Effector memory CD8-positive, alpha-beta T cell (primary cell): ENCODE measurements around the gene PLPPR2.
"Not testable (repeated sequence)": the region's sequence is repeated elsewhere in the genome, so short reads cannot be mapped to it uniquely, and the experiment has no call there.

ENCODE experiments used
- ATAC-seq: fragments of 150-1000 bp; cut with Tn5 transposase; replicated peaks from 2 replicates; pipeline ENCODE4 v1.10.0; 2021; ENCODE audit warnings: mild to moderate bottlenecking, moderate library complexity
- DNase-seq, 3 experiments: peaks; one replicate each; pipeline ENCODE4 v3.0.0; 2021
- H3K27ac Mint-ChIP-seq, 2 donors: one replicate each; pipeline ENCODE4 v1.8.0; 2022; ENCODE audit warnings: mild to moderate bottlenecking in 2 of 2, mixed read lengths in 2 of 2, moderate library complexity in 2 of 2
- H3K27me3 Mint-ChIP-seq, 2 donors: one replicate each; pipeline ENCODE4 v1.8.0; 2022; ENCODE audit warnings: mixed read lengths in 2 of 2
- H3K36me3 Mint-ChIP-seq: one replicate; pipeline ENCODE4 v1.8.0; 2022; ENCODE audit warnings: mild to moderate bottlenecking, moderate library complexity, mixed read lengths; ENCODE audit not compliant: insufficient read depth
- H3K4me1 Mint-ChIP-seq, 2 donors: one replicate each; pipeline ENCODE4 v1.8.0; 2022; ENCODE audit warnings: low read depth in 2 of 2, mixed read lengths in 2 of 2
- H3K4me3 Mint-ChIP-seq, 2 donors: one replicate each; pipeline ENCODE4 v1.8.0; 2022; ENCODE audit warnings: mild to moderate bottlenecking in 2 of 2, mixed read lengths in 2 of 2, moderate library complexity in 2 of 2
- H3K9me3 Mint-ChIP-seq, 2 donors: one replicate each; pipeline ENCODE4 v1.8.0; 2022; ENCODE audit warnings: mixed read lengths in 2 of 2

PLPPR2 gene

GRCh38 chr19:11406703-11407236, 51.5 kb downstream of the PLPPR2 start:
- not testable (repeated sequence) for H3K4me1 Mint-ChIP-seq

GRCh38 chr19:11408591-11408990, 53.4 kb downstream of the PLPPR2 start:
- Mint-ChIP-seq H3K36me3 (no peaks in the 10 kb centered on the region), H3K9me3 (no peaks in the 10 kb centered on the region), H3K4me3 (no peak overlapping the region), H3K4me1 (no peaks in the 10 kb centered on the region), H3K27ac (no peak overlapping the region), H3K27me3 (peaks cover 6 to 32% of the 10 kb centered on the region in 2 donors)
- DNase-seq (no peak), ATAC-seq (no peak)

More at GRCh38 chr19:11406703-11407236, 51.5 kb downstream of the PLPPR2 start:
- H3K27me3 Mint-ChIP-seq = peaks cover 6 to 32% of the 10 kb centered on the region in 2 donors
- not testable (repeated sequence) for DNase-seq, H3K27ac Mint-ChIP-seq, H3K9me3 Mint-ChIP-seq, ATAC-seq, H3K36me3 Mint-ChIP-seq, H3K4me3 Mint-ChIP-seq

GRCh38 chr19:11410682-11411081, 55.5 kb downstream of the PLPPR2 start:
- Mint-ChIP-seq H3K4me3 (no peak overlapping the region), H3K9me3 (no peaks in the 10 kb centered on the region), H3K36me3 (no peaks in the 10 kb centered on the region), H3K4me1 (no peaks in the 10 kb centered on the region), H3K27ac (no peak overlapping the region), H3K27me3 (peaks cover 6 to 32% of the 10 kb centered on the region in 2 donors)
- DNase-seq (no peak), ATAC-seq (no peak)

- H3K27ac Mint-ChIP-seq = no peak overlapping the region
- no peaks in the 10 kb centered on the region for H3K36me3 Mint-ChIP-seq
- peaks cover 37 to 44% of the 10 kb centered on the region in 2 donors for H3K27me3 Mint-ChIP-seq
- no peak for DNase-seq
- H3K9me3 Mint-ChIP-seq = no peaks in the 10 kb centered on the region
- no peak overlapping the region for H3K4me3 Mint-ChIP-seq
- ATAC-seq = no peak
- H3K4me1 Mint-ChIP-seq = peaks cover 5% of the 10 kb centered on the region in 2 donors
These were observed 59.3 kb downstream of the PLPPR2 start for GRCh38 chr19:11414544-11414943.
